Mucosa of descending colon (tissue), 3 donors: ENCODE data around the gene CCDC186. TPM values are rescaled to one million over a fixed set of nuclear protein-coding genes. Genes with fewer than 3 reads are reported as not detected.

Source experiments
- ATAC-seq: fragments of 200-7000 bp; cut with Tn5 transposase; one replicate; pipeline ENCODE4 v1.9.1; 2020; ENCODE audit warnings: mild to moderate bottlenecking, moderate library complexity
- DNase-seq, 3 donors: peaks; one replicate each; pipeline ENCODE4 v3.0.0-alpha.2; 2020
- H3K36me3 ChIP-seq: fragments of 200-600 bp; one replicate; pipeline ENCODE4 v1.8.0; 2021; ENCODE audit warnings: low read depth, mild to moderate bottlenecking
- H3K4me1 ChIP-seq: fragments of 200-600 bp; one replicate; pipeline ENCODE4 v1.8.0; 2021; ENCODE audit warnings: low read depth, mild to moderate bottlenecking
- H3K4me3 ChIP-seq: fragments of 200-600 bp; one replicate; pipeline ENCODE4 v1.8.0; 2021; ENCODE audit warnings: mild to moderate bottlenecking
- H3K9me3 ChIP-seq: fragments of 200-600 bp; one replicate; pipeline ENCODE4 v1.8.0; 2021; ENCODE audit warnings: mild to moderate bottlenecking
- intact Hi-C, 2 donors: fragments of 100-400 bp; cut with DNase I in 1 of 2; cut with micrococcal nuclease in 1 of 2; formaldehyde crosslinking; loops; one replicate each; pipeline versions ENCODE4 v1.11.0 to v1.11.1; 2022; cut with DNase I, micrococcal nuclease
- long read RNA-seq, 2 donors: library from polyadenylated mRNA; unstranded; transcript quantifications; one replicate each; pipeline ENCODE4 v2.0.0, GENCODE V29; 2019 to 2021
- total RNA-seq, 3 donors: library from RNA; stranded (reverse); fragmentation: NEBNext Ultra II Directional in 2 of 3; extraction: Animal tissue kit (Norgen Biotek cat#: 25700) in 2 of 3; gene quantifications; one replicate each; pipeline versions ENCODE4 v1.2.1 to v1.2.4, GENCODE V29; 2021 to 2023
- TF ChIP-seq, protein P1 (sequence below): fragments of 200-600 bp; IDR thresholded peaks from one replicate; pipeline ENCODE4 v1.8.0; 2022; ENCODE audit warnings: antibody characterized with exemption, mild to moderate bottlenecking
- donor health status: DM: no; HTN: no; CAD: no; lungs with moderate emphysema.
- donor health status: DM: no; HTN: no; CAD: no.
- donor health status: DM: no; HTN: yes; CAD: no.

The CCDC186 gene
- 10 to 100 TPM; 36.4 to 54.8 (median 53.6) TPM for total RNA-seq
- long read RNA-seq, donor 1, full-length matches to known transcripts: 1 of 6 reads
- long read RNA-seq, donor 1, partial matches to known transcripts: 2 of 6 reads
- long read RNA-seq, donor 1, other reads (novel, unspliced or antisense): 3 of 6 reads
- long read RNA-seq, donor 2, transcript CCDC186-201 (3 exons, 2,035 nt): minor isoform, 11 of 52 reads
- long read RNA-seq, donor 2, transcript CCDC186-202 (2 exons, 1,928 nt): major isoform, 20 of 52 reads
- long read RNA-seq, donor 2, partial matches to known transcripts: 18 of 52 reads
- long read RNA-seq, donor 2, other reads (novel, unspliced or antisense): 3 of 52 reads

DNA sequence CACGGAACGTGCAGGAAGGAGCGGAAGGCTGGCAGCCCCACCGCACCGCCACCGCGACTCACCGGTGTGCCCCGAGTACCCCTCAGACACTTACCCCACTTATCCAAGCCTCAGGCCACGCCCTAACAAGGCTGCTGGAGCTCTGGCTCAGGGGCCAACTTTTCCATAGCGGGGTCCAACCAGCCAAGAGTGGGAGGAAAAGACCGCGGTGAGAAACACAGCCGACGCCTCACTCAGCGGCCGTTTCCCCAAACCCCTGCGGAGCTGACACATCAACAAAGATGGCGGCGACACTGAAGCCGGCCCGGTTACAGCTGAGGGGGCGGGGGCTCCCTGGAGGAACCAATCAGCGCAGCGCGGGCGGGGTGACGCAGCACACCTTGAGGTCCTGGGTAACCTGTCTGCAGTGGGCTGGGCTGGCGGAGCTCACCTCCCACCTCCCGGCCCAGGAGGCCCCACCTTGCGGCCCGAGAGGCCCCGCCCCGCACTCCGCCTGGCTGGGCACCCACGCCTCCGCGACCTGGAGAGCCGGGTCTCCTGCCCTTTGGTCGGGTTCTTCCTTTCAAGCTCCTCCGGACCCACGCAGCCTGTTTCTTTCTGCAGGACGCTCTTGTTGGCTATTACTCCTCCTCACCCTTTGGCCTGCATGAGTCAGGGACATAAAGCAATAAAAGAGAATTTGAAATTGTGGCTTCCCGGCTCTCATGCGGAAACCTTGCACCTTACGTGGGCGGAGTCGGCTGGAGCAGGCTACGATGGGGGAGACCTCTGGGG, at the start of gene CCDC186:
Gene CCDC186 (minus strand): TSS at position 283 of the 774 bp plus-strand sequence. CDS start 10,935 bp downstream, outside the sequence.
- TF ChIP-seq, protein P1, sequence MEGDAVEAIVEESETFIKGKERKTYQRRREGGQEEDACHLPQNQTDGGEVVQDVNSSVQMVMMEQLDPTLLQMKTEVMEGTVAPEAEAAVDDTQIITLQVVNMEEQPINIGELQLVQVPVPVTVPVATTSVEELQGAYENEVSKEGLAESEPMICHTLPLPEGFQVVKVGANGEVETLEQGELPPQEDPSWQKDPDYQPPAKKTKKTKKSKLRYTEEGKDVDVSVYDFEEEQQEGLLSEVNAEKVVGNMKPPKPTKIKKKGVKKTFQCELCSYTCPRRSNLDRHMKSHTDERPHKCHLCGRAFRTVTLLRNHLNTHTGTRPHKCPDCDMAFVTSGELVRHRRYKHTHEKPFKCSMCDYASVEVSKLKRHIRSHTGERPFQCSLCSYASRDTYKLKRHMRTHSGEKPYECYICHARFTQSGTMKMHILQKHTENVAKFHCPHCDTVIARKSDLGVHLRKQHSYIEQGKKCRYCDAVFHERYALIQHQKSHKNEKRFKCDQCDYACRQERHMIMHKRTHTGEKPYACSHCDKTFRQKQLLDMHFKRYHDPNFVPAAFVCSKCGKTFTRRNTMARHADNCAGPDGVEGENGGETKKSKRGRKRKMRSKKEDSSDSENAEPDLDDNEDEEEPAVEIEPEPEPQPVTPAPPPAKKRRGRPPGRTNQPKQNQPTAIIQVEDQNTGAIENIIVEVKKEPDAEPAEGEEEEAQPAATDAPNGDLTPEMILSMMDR: no peak
- Histone ChIP-seq H3K4me3 (peak within 1 kb of the TSS; percentile 92), H3K4me1 (peaks cover 10% of the 10 kb centered on the region), H3K9me3 (peaks cover 3% of the 10 kb centered on the region), H3K36me3 (no peaks in the 10 kb centered on the region)
- ATAC-seq (peak; percentile 96), DNase-seq (peak; percentile 98 to 99 (median 99))
- intact Hi-C loops: no loop called here

DNA sequence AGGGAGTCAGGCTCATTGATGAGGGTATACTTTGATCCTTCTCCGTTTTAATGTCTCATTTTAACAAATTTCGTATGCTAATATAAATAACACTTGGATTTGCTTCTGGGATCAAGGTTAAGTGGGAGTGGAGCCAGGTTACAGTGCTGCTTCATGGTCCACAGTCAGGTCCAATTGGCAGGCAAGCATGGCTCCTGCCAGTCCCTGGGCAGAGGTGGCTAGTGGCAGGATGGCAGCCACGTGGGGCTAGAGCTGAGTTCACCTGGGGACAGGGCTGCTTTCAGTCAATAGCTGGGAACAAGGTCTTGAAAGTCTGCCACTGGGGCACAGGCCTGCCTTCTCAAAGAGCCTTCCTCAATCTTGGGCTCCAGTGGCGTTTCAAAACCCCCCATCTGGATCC, 49.1 kb upstream of the CCDC186 start:
- Histone ChIP-seq H3K4me3 (no peak overlapping the region), H3K4me1 (no peaks in the 10 kb centered on the region), H3K36me3 (no peaks in the 10 kb centered on the region), H3K9me3 (no peaks in the 10 kb centered on the region)
- DNase-seq (no peak), ATAC-seq (no peak)
- TF ChIP-seq, protein P1: no peak
- intact Hi-C loops: no loop called here

DNA sequence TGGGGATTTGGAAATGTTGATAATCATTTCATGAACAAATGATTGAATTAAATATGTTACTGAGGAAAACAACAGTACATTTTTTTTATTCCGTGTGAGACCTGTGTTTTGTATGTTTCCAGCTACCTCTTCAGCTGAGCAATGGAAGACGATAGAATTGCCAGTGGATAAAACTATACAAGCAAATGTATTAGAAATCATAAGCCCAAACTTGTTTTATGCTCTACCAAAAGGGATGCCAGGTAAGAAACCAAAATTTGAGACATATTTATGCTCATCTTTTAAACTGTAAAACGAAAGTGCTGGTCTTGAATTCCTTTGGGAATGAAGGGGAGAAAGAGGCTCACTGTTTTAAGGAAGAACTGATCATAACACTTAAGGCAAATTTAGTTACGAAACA, 47.2 kb upstream of the CCDC186 start:
- no peaks in the 10 kb centered on the region for H3K4me1 ChIP-seq
- H3K4me3 ChIP-seq: no peak overlapping the region
- ATAC-seq (no peak), DNase-seq (no peak)
- TF ChIP-seq, protein P1: no peak
- no peaks in the 10 kb centered on the region for H3K36me3 ChIP-seq
- no peaks in the 10 kb centered on the region for H3K9me3 ChIP-seq
- intact Hi-C loops: no loop called here

DNA sequence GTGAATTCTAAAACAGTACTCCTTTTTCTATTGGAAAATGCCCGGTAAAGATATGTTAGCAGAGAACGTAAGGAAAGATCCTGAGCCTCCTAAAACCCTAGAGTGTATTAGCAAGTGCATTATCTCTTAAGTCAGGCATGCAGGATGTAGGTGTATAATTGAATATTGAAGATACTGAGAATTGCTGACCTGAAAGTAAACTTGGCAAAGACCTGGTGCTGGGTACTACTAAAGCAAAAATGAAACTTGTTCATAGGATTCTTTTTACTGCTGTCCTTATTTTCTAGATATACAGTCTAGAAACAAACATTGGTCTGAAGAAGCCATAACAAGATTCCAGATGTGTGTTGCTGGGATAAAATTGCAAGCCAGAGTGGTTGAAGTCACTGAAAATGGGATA, 46.3 kb upstream of the CCDC186 start:
- Histone ChIP-seq H3K4me1 (no peaks in the 10 kb centered on the region), H3K4me3 (no peak overlapping the region), H3K9me3 (no peaks in the 10 kb centered on the region), H3K36me3 (no peaks in the 10 kb centered on the region)
- TF ChIP-seq, protein P1: no peak
- ATAC-seq: no peak
- DNase-seq: no peak
- intact Hi-C loops: no loop called here

DNA sequence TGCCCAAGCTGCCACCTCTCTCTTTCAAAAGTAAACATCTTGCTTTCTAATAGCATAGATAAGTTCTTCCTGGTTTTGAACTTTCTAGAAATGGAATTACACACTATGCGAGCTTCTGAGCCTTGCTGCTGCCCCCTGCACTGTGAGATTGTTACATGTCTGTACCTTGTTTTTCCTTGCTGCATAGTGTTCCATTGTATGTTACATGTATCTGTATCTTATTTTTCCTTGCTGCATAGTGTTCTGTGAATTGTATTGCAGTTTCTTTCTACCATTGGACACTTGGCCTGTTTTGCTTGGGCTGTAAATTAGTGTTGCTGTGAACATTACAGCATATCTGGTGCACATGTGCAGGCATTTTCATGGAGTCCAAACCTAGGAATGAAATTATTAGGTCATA, 41.0 kb upstream of the CCDC186 start:
- no peaks in the 10 kb centered on the region for H3K9me3 ChIP-seq
- no peak for ATAC-seq
- intact Hi-C loops: no loop called here
- no peaks in the 10 kb centered on the region for H3K36me3 ChIP-seq
- no peak overlapping the region for H3K4me3 ChIP-seq
- TF ChIP-seq, protein P1: no peak
- H3K4me1 ChIP-seq: no peaks in the 10 kb centered on the region
- DNase-seq: no peak
